GM12865 (cell line): ENCODE results near the gene PBLD.

Experiments used
- DNase-seq: peaks from one replicate; pipeline ENCODE4 v3.0.0; 2010; ENCODE audit warnings: low read depth
- H3K4me3 ChIP-seq: 2 replicates; pipeline ENCODE4 v1.5.1; 2011; ENCODE audit warnings: mild to moderate bottlenecking, low read depth, low read length, control low read depth
- CTCF ChIP-seq: IDR thresholded peaks from 2 replicates; pipeline ENCODE4 v1.5.1; 2011; ENCODE audit warnings: low read length, control low read depth, low read depth, inconsistent platforms; ENCODE audit not compliant: insufficient read depth; ENCODE audit errors: missing control alignments

Gene PBLD

GRCh38 chr10:68336754-68337351 is 4.1 kb upstream of the PBLD start:
- peak overlapping the region; percentile 32; the same call in 1 of the 2 replicates for H3K4me3 ChIP-seq
- TF ChIP-seq CTCF = no peak
- no peak for DNase-seq

- no peak for DNase-seq
- peak overlapping the region; percentile 82 for H3K4me3 ChIP-seq
- no peak for TF ChIP-seq CTCF
Observed at GRCh38 chr10:68334672-68335467, 2.1 kb upstream of the PBLD start.

GRCh38 chr10:68333440-68334431 is 1.0 kb upstream of the PBLD start:
- no peak for TF ChIP-seq CTCF
- peak overlapping the region; percentile 82 for H3K4me3 ChIP-seq
- DNase-seq = no peak

GRCh38 chr10:68333058-68333395 is 299 bp upstream of the PBLD start:
- TF ChIP-seq CTCF = no peak
- peak overlapping the region; percentile 82 for H3K4me3 ChIP-seq
- no peak for DNase-seq

- no peak for TF ChIP-seq CTCF
Observed at GRCh38 chr10:68331455-68332258, 1.1 kb downstream of the PBLD start, which contains the start of gene HNRNPH3. Gene HNRNPH3 (plus strand): TSS chr10:68332064. CDS start chr10:68337222, 5,158 bp downstream.

More at GRCh38 chr10:68331455-68332258, 1.1 kb downstream of the PBLD start, which contains the start of gene HNRNPH3:
- DNase-seq = peak; percentile 99
- peak within 1 kb of the TSS; percentile 82 for H3K4me3 ChIP-seq
